MM.1S (cell line): Measurements from ENCODE around the gene SAMD4A.

ENCODE experiments used
- DNase-seq: peaks from one replicate; pipeline ENCODE4 v3.0.0-alpha.2; 2015
- H2AFZ ChIP-seq: fragments of 300-600 bp; sonication (generic); 2 replicates; pipeline ENCODE4 v1.6.0; 2016; ENCODE audit warnings: antibody characterized with exemption, low read length
- H3F3A ChIP-seq: fragments of 300-600 bp; sonication (generic); 2 replicates; pipeline ENCODE4 v1.6.1; 2016; ENCODE audit warnings: mild to moderate bottlenecking, antibody characterized with exemption, low read length, moderate library complexity, mixed read lengths; ENCODE audit not compliant: insufficient read depth
- H3K27ac ChIP-seq: fragments of 300-600 bp; sonication (generic); 2 replicates; pipeline ENCODE4 v1.5.1; 2016; ENCODE audit warnings: mild to moderate bottlenecking, low read length
- H3K27me3 ChIP-seq: fragments of 300-600 bp; sonication (generic); replicated peaks from 2 replicates; pipeline ENCODE4 v1.6.0; 2016; ENCODE audit warnings: low read length; ENCODE audit not compliant: insufficient read depth
- H3K36me3 ChIP-seq: fragments of 300-600 bp; sonication (generic); replicated peaks from 2 replicates; pipeline ENCODE4 v1.6.1; 2016; ENCODE audit warnings: mild to moderate bottlenecking, low read length, mixed read lengths; ENCODE audit not compliant: insufficient read depth
- H3K4me1 ChIP-seq: fragments of 300-600 bp; sonication (generic); 2 replicates; pipeline ENCODE4 v1.6.1; 2016; ENCODE audit warnings: low read length, mixed read lengths
- H3K4me2 ChIP-seq: fragments of 300-600 bp; sonication (generic); 2 replicates; pipeline ENCODE4 v1.6.0; 2016; ENCODE audit warnings: low read depth, low read length
- H3K4me3 ChIP-seq: fragments of 300-600 bp; sonication (generic); 2 replicates; pipeline ENCODE4 v1.5.1; 2016; ENCODE audit warnings: low read length, mixed read lengths
- H3K79me2 ChIP-seq: fragments of 300-600 bp; sonication (generic); 2 replicates; pipeline ENCODE4 v1.6.1; 2016; ENCODE audit warnings: mixed run types, low read length, mixed read lengths
- H3K9ac ChIP-seq: fragments of 300-600 bp; sonication (generic); 2 replicates; pipeline ENCODE4 v1.6.1; 2016; ENCODE audit warnings: low read length, mixed read lengths
- H3K9me2 ChIP-seq: fragments of 300-600 bp; sonication (generic); replicated peaks from 2 replicates; pipeline ENCODE4 v1.6.1; 2016; ENCODE audit warnings: mild to moderate bottlenecking, low read length, mixed read lengths; ENCODE audit not compliant: insufficient read depth
- H3K9me3 ChIP-seq: fragments of 300-600 bp; sonication (generic); replicated peaks from 2 replicates; pipeline ENCODE4 v1.6.1; 2016; ENCODE audit warnings: mild to moderate bottlenecking, low read length, mixed read lengths; ENCODE audit not compliant: insufficient read depth
- H4K20me1 ChIP-seq: fragments of 300-600 bp; sonication (generic); 2 replicates; pipeline ENCODE4 v1.6.1; 2016; ENCODE audit warnings: mild to moderate bottlenecking, low read length, moderate library complexity, mixed read lengths; ENCODE audit not compliant: insufficient read depth
- CTCF ChIP-seq: fragments of 300-600 bp; sonication (generic); IDR thresholded peaks from 2 replicates; pipeline ENCODE4 v1.5.1; 2016; ENCODE audit warnings: antibody characterized with exemption, low read length, mixed read lengths
- EZH2 ChIP-seq: fragments of 300-600 bp; sonication (generic); optimal IDR thresholded peaks from 2 replicates; pipeline ENCODE3; 2017; ENCODE audit warnings: low read depth, mild to moderate bottlenecking, antibody characterized with exemption, low read length, mixed read lengths
- EZH2phosphoT487 ChIP-seq: fragments of 300-600 bp; sonication (generic); IDR thresholded peaks from 2 replicates; pipeline ENCODE4 v1.6.1; 2018; ENCODE audit warnings: antibody characterized with exemption, low read length

SAMD4A gene

GRCh38 chr14:54690887-54691286 lies 124.0 kb downstream of the SAMD4A start:
- Histone ChIP-seq H3K4me2 (no peak overlapping the region), H3K9me3 (no peaks in the 10 kb centered on the region), H2AFZ (no peak overlapping the region), H3K27ac (no peak overlapping the region), H3K36me3 (no peaks in the 10 kb centered on the region), H3F3A (no peaks in the 10 kb centered on the region), H4K20me1 (no peaks in the 10 kb centered on the region), H3K79me2 (no peaks in the 10 kb centered on the region), H3K4me1 (no peaks in the 10 kb centered on the region), H3K9me2 (no peaks in the 10 kb centered on the region), H3K27me3 (no peaks in the 10 kb centered on the region), H3K9ac (no peak overlapping the region), H3K4me3 (no peak overlapping the region)
- no peak for DNase-seq
- no peak for TF ChIP-seq EZH2
- no peak for TF ChIP-seq CTCF
- no peak for TF ChIP-seq EZH2phosphoT487

GRCh38 chr14:54691525-54692283 lies 124.8 kb downstream of the SAMD4A start:
- H3K9ac ChIP-seq, result no peak overlapping the region
- H3K4me2 ChIP-seq, result no peak overlapping the region
- no peak overlapping the region for H3K4me3 ChIP-seq
- no peaks in the 10 kb centered on the region for H4K20me1 ChIP-seq
- TF ChIP-seq EZH2phosphoT487, result no peak
- peak; percentile 59 for TF ChIP-seq CTCF
- TF ChIP-seq EZH2, result no peak
- no peaks in the 10 kb centered on the region for H3K4me1 ChIP-seq
- H3K27me3 ChIP-seq, result no peaks in the 10 kb centered on the region
- peak; percentile 39 for DNase-seq
- H3F3A ChIP-seq, result no peaks in the 10 kb centered on the region
- no peaks in the 10 kb centered on the region for H3K79me2 ChIP-seq
- no peak overlapping the region for H3K27ac ChIP-seq
- no peak overlapping the region for H2AFZ ChIP-seq
- H3K9me3 ChIP-seq, result no peaks in the 10 kb centered on the region
- no peaks in the 10 kb centered on the region for H3K9me2 ChIP-seq
- no peaks in the 10 kb centered on the region for H3K36me3 ChIP-seq

GRCh38 chr14:54692284-54692772 lies 125.4 kb downstream of the SAMD4A start:
- Histone ChIP-seq H3K9me3 (no peaks in the 10 kb centered on the region), H3F3A (no peaks in the 10 kb centered on the region), H2AFZ (no peak overlapping the region), H3K79me2 (no peaks in the 10 kb centered on the region), H4K20me1 (no peaks in the 10 kb centered on the region), H3K4me3 (no peak overlapping the region), H3K27me3 (no peaks in the 10 kb centered on the region), H3K27ac (no peak overlapping the region), H3K9me2 (no peaks in the 10 kb centered on the region), H3K4me2 (no peak overlapping the region), H3K9ac (no peak overlapping the region), H3K36me3 (no peaks in the 10 kb centered on the region), H3K4me1 (no peaks in the 10 kb centered on the region)
- no peak for DNase-seq
- TF ChIP-seq CTCF, result no peak
- TF ChIP-seq EZH2, result no peak
- no peak for TF ChIP-seq EZH2phosphoT487
